Fibroblast of villous mesenchyme (primary cell): Measurements from ENCODE around the gene SREBF2. TPM values are rescaled to one million over a fixed set of nuclear protein-coding genes. Genes with fewer than 3 reads are reported as not detected.

Experiments used
- DNase-seq: peaks from one replicate; pipeline ENCODE4 v3.0.0-alpha.2; 2010; ENCODE audit warnings: low read depth
- H3K4me3 ChIP-seq: 2 replicates; pipeline ENCODE4 v1.5.1; 2011; ENCODE audit warnings: low read depth, mild to moderate bottlenecking, low read length
- total RNA-seq: library from RNA; depleted of rRNA; stranded (reverse); fragments of >200 nt; gene quantifications from 2 replicates; pipeline ENCODE4 v1.2.3, GENCODE V29; 2012
- TF ChIP-seq, protein P1 (sequence below): IDR thresholded peaks from 2 replicates; pipeline ENCODE4 v1.5.1; 2012; ENCODE audit warnings: low read depth, mild to moderate bottlenecking, low read length; ENCODE audit not compliant: insufficient read depth

Gene SREBF2
- total RNA-seq, 1 donor, result 83.3 TPM

DNA sequence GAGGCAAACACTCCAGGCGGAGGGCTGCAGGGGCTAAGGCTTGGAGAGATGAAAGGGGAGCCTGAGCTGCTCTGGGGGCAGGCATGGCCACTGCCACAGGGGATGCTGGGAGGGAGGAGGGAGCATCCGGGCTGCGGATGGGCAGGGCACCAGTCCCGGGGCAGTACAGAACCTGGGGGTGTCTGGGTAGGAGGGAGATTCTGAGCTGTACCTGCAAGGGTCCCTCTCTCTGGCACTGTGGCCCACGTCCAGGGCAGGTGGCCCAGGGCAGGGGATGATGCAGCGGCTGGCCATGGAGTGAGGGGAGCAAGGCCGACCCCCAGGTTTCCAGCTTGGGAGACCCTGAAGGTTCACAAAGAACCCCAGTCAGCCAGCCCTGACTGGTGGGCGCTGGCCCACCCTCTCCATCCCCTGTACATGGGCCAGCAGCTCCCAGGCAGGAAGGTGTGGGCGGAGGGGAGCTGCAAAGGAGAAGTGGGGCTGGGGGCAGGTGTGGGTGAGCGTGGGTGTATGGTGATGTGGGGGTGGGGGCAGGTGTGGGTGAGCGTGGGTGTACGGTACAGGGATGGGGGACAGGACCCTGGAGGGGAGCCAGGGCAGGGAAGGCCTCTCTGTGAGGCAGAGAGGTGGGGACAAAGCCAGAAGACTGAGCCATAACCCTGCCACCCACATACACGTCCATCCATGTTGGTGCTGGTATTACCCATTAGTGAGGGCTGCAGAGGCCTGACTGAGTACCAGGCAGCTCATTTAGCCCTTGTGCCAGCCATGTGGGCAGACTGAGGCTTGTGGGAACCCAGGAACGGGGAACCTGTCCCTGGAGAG, 95.9 kb downstream of the SREBF2 start:
- TF ChIP-seq, protein P1, sequence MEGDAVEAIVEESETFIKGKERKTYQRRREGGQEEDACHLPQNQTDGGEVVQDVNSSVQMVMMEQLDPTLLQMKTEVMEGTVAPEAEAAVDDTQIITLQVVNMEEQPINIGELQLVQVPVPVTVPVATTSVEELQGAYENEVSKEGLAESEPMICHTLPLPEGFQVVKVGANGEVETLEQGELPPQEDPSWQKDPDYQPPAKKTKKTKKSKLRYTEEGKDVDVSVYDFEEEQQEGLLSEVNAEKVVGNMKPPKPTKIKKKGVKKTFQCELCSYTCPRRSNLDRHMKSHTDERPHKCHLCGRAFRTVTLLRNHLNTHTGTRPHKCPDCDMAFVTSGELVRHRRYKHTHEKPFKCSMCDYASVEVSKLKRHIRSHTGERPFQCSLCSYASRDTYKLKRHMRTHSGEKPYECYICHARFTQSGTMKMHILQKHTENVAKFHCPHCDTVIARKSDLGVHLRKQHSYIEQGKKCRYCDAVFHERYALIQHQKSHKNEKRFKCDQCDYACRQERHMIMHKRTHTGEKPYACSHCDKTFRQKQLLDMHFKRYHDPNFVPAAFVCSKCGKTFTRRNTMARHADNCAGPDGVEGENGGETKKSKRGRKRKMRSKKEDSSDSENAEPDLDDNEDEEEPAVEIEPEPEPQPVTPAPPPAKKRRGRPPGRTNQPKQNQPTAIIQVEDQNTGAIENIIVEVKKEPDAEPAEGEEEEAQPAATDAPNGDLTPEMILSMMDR, result no peak
- DNase-seq, result no peak
- no peak overlapping the region for H3K4me3 ChIP-seq

DNA sequence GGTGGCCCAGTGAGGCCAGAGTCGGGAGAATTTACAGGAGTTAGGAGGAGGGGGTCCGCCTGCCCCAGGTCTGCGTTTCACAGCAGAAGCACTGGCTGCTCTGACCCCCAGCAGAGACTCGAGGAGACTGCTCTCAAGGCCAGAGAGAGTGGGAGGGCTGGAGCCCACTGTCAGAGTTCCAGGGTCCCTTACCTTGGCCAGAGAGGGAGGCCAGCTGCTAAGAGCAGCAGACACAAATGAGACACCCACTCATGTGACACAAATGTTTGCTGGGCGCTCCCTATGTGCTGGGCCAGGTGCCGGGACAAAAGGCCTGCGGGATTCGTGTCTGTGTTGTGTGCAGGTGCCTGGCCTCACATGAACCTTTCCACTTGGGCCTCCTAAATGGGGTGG, 96.5 kb downstream of the SREBF2 start:
- no peak for DNase-seq
- H3K4me3 ChIP-seq, result no peak overlapping the region
- TF ChIP-seq, protein P1, result no peak

DNA sequence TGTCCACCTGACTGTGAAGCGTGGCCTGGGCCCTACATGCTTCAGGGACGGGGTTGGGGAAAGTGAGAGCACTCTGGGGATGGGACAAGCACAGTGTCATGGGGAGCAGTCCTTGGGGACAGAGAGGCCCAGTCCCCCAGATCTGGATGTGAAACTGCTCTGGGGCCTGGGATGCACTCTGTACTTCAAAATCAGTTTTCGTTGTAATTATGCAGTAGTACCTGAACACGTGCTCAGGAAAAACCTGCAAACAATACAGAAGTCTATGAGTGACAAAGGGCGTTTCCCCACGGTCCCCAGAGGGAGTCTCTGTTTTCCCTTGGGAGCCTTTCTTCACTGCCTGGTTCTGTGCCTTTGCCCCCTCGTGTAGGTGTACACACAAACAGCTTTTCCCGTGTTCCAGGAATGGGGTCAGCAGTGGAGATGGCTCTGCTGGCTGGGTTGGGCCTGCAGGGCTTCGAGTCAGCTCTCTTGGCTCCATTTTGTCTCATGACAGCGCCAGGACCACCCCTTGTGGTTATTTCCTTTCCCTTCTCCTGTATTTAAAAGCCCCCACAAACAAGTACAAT, 98.9 kb downstream of the SREBF2 start:
- TF ChIP-seq, protein P1, result no peak
- DNase-seq, result no peak
- no peak overlapping the region for H3K4me3 ChIP-seq

DNA sequence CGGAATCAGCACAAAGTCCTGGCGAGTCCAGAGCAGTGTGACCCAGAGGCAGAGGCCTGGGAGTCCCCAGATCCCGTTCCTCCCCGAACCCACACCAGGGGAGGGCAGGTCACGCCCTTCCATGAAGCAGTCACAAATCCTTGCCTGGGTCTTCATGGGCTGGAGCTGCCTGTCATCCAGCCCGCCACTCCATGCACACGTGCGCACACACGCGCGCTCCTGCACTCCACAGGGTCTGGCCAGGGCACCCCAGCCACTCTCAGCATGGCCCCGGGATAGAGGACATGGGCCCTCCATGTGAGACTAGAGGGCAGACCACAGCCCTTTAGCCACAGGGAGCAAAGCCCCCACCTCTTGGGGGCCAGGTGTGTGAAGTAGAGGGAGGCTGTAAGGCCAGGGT, 99.4 kb downstream of the SREBF2 start:
- H3K4me3 ChIP-seq, result no peak overlapping the region
- DNase-seq, result no peak
- TF ChIP-seq, protein P1, result no peak

DNA sequence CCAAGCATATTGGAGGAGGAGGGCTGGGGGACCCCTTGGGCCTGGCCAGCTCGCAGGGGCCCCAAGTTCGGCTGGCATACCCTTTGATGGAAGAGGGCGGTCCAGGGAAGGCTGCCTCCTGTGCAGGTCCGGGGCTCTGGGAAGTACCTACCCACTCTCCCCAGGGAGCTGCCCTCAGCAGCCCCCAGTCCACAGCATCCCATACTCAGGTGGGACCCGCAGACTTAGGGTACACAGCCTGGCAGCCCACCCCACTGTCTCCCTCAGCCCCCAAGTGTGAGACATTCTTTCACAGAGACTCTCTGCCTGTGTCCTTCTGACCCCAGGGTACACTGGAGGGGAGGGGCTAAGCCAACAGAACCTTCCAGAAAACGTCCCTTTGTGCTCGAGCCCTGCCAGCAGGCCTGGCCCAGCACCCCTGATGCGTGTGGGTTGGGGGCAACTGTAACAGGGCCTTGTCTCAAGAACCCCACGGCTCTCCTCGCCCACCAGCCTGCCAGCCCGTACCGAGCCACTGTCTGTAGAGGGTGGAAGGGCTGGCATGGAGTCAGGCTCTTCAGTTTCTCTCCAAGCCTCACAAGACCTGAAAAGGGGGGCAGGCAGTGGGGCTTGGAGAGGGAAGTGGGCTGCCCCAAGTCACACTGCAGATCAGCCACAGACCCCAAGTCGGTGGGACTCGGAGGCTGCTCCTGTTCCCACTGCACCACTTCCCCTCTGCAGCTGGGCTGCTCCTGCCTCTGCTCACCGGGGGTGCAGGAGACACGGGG, 100.7 kb downstream of the SREBF2 start:
- TF ChIP-seq, protein P1, result no peak

DNA sequence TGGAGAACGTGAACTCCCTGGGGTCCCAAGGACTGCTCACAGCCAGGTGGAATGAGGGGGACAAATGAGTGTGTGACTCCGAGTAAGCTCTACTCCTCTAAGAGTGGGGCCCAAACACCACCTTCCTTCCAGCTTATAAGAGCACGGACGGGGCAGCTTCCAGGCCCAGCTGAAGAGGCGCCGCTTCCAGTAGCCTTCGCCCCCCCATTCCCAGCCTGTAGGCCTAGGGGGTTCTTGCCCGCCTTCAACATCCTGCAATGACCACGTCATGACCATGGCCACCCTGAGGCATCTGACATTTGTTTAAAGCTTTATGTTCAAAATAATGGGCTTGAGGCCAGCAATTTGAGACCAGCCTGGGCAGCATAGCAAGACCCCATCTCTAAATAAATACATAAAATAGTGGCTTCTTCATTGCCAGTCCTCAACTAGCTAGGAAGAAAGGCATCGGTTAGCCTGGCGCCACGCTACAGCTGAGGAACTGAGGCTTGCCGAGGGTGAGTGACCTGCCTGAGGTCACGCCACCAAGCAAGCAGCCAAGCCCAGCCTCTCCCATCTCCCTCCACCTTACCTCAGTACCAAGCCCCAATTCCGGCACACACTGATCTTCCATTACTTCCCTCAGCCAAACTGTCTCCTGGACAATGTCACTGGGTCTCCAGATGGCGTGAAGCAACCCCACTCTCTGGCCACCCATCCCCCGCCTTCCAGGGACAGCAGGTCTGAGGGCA, 101.5 kb downstream of the SREBF2 start:
- DNase-seq, result no peak

More for the DNA sequence above, 100.7 kb downstream of the SREBF2 start:
- no peak overlapping the region for H3K4me3 ChIP-seq
- DNase-seq, result no peak

More for the DNA sequence above, 101.5 kb downstream of the SREBF2 start:
- TF ChIP-seq, protein P1, result no peak
- H3K4me3 ChIP-seq, result no peak overlapping the region
